H1 (cell line): ENCODE results near the gene NOTCH2. TPM values are rescaled to one million over a fixed set of nuclear protein-coding genes. Genes with fewer than 3 reads are reported as not detected.

Source experiments
- CTCF ChIA-PET: fragments of 300-600 bp; sonication (Branson Sonifier 250); formaldehyde crosslinking; loops from one replicate; lab custom pipeline; 2021; ENCODE audit not compliant: partially characterized antibody; lab: Charles Lee
- POLR2A ChIA-PET: fragments of 300-600 bp; sonication (Branson Sonifier 250); formaldehyde crosslinking; loops from one replicate; lab custom pipeline; 2021; ENCODE audit warnings: inconsistent platforms; ENCODE audit not compliant: partially characterized antibody; lab: Charles Lee
- DNase-seq, 2 experiments: peaks; one replicate each; pipeline versions ENCODE4 v3.0.0 to v3.0.0-alpha.2; 2010 to 2022; ENCODE audit warnings: low spot score in 2 of 2, low read depth in 1 of 2, mixed read lengths in 1 of 2
- FAIRE-seq: peaks from 2 replicates; lab custom pipeline; 2011; peaks lifted over from hg19 to GRCh38; lab: Jason Lieb, UNC
- H2AFZ ChIP-seq: 2 replicates; pipeline ENCODE4 v1.8.1; 2012; ENCODE audit warnings: low read length, inconsistent platforms
- H2AK5ac ChIP-seq: 2 replicates; pipeline ENCODE4 v1.6.1; 2013; ENCODE audit warnings: low read depth, low read length
- H2BK120ac ChIP-seq: replicated peaks from 2 replicates; pipeline ENCODE3; 2013; ENCODE audit warnings: low read depth, low read length, inconsistent platforms
- H2BK12ac ChIP-seq: 2 replicates; pipeline ENCODE4 v1.6.1; 2013; ENCODE audit warnings: low read depth, low read length
- H2BK15ac ChIP-seq: 2 replicates; pipeline ENCODE4 v1.6.1; 2013; ENCODE audit warnings: low read length
- H2BK20ac ChIP-seq: 2 replicates; pipeline ENCODE4 v1.6.1; 2013; ENCODE audit warnings: low read length
- H2BK5ac ChIP-seq: 2 replicates; pipeline ENCODE4 v1.6.1; 2013; ENCODE audit warnings: low read depth, low read length
- H3K14ac ChIP-seq: 2 replicates; pipeline ENCODE4 v1.6.1; 2013; ENCODE audit warnings: inconsistent platforms; ENCODE audit not compliant: insufficient read length
- H3K18ac ChIP-seq: 2 replicates; pipeline ENCODE4 v1.6.1; 2013; ENCODE audit warnings: low read length; ENCODE audit errors: extremely low read depth
- H3K23ac ChIP-seq: 2 replicates; pipeline ENCODE4 v1.6.1; 2013; ENCODE audit warnings: inconsistent platforms; ENCODE audit not compliant: insufficient read length
- H3K23me2 ChIP-seq: 2 replicates; pipeline ENCODE4 v1.6.1; 2013; ENCODE audit warnings: low read depth, low read length
- H3K27ac ChIP-seq: 2 replicates; pipeline ENCODE4 v1.6.1; 2011; ENCODE audit warnings: low read depth, low read length, inconsistent platforms
- H3K27me3 ChIP-seq, 4 experiments: replicated peaks in 1 of 4; 1 replicate in 1 of 4; 2 replicates in 3 of 4; pipeline versions ENCODE4 v1.6.1 to v1.8.1; 2011 to 2013; ENCODE audit warnings: low read length in 3 of 4, mild to moderate bottlenecking in 3 of 4, inconsistent platforms in 2 of 4, mixed read lengths in 2 of 4, moderate library complexity in 1 of 4; ENCODE audit not compliant: control insufficient read depth in 3 of 4, insufficient read depth in 3 of 4; ENCODE audit errors: extremely low read depth in 1 of 4
- H3K36me3 ChIP-seq, 4 experiments: 2 replicates each; pipeline versions ENCODE4 v1.6.1 to v1.8.1; 2011 to 2013; ENCODE audit warnings: mild to moderate bottlenecking in 4 of 4, low read length in 3 of 4, moderate library complexity in 2 of 4, control low read depth in 1 of 4, inconsistent platforms in 1 of 4; ENCODE audit not compliant: insufficient read depth in 4 of 4, control insufficient read depth in 2 of 4
- H3K4ac ChIP-seq: replicated peaks from 2 replicates; pipeline ENCODE3; 2013; ENCODE audit warnings: low read length, low read depth, mixed read lengths, inconsistent platforms; ENCODE audit not compliant: insufficient read length
- H3K4me1 ChIP-seq, 4 experiments: replicated peaks in 1 of 4; 1 replicate in 1 of 4; 2 replicates in 3 of 4; pipeline versions ENCODE4 v1.6.1 to v1.8.1; 2011 to 2013; ENCODE audit warnings: low read length in 3 of 4, inconsistent platforms in 2 of 4, mixed read lengths in 1 of 4; ENCODE audit not compliant: insufficient read depth in 4 of 4, control insufficient read depth in 3 of 4
- H3K4me2 ChIP-seq, 2 experiments: 2 replicates each; pipeline versions ENCODE4 v1.6.1 to v1.8.1; 2011 to 2013; ENCODE audit warnings: low read depth in 2 of 2, low read length in 2 of 2, control low read depth in 1 of 2, inconsistent platforms in 1 of 2, mild to moderate bottlenecking in 1 of 2; ENCODE audit not compliant: insufficient read depth in 1 of 2
- H3K4me3 ChIP-seq, 4 experiments: fragments of 200-600, 300-600 bp in 1 of 4; sonication (generic), shearing (Covaris generic), sonication (Bioruptor Twin) in 1 of 4; 2 replicates each; pipeline versions ENCODE4 v1.5.1 to v1.8.1; 2011 to 2016; ENCODE audit warnings: low read length in 4 of 4, low read depth in 3 of 4, control low read depth in 2 of 4, inconsistent platforms in 2 of 4, mild to moderate bottlenecking in 2 of 4, mixed read lengths in 1 of 4, moderate library complexity in 1 of 4; ENCODE audit not compliant: insufficient read depth in 2 of 4; ENCODE audit errors: extremely low read depth in 1 of 4
- H3K56ac ChIP-seq: replicated peaks from 2 replicates; pipeline ENCODE3; 2013; ENCODE audit warnings: low read depth, mild to moderate bottlenecking, mixed read lengths, low read length, inconsistent platforms; ENCODE audit not compliant: insufficient read length
- H3K79me1 ChIP-seq: 2 replicates; pipeline ENCODE4 v1.6.1; 2013; ENCODE audit warnings: low read depth, low read length, control low read depth
- H3K79me2 ChIP-seq, 2 experiments: 2 replicates each; pipeline versions ENCODE4 v1.6.1 to v1.8.1; 2012 to 2013; ENCODE audit warnings: low read length in 2 of 2, mild to moderate bottlenecking in 2 of 2, inconsistent platforms in 1 of 2; ENCODE audit not compliant: insufficient read depth in 2 of 2, control insufficient read depth in 1 of 2
- H3K9ac ChIP-seq, 4 experiments: replicated peaks in 1 of 4; 1 replicate in 1 of 4; 2 replicates in 3 of 4; pipeline versions ENCODE4 v1.6.1 to v1.8.1; 2011 to 2013; ENCODE audit warnings: low read depth in 3 of 4, low read length in 3 of 4, control low read depth in 2 of 4, mild to moderate bottlenecking in 2 of 4, moderate library complexity in 2 of 4, inconsistent platforms in 1 of 4; ENCODE audit errors: extremely low read depth in 1 of 4
- H3K9me3 ChIP-seq, 2 experiments: 2 replicates each; pipeline versions ENCODE4 v1.6.1 to v1.8.1; 2012 to 2013; ENCODE audit warnings: mild to moderate bottlenecking in 2 of 2, moderate library complexity in 2 of 2, control low read depth in 1 of 2, inconsistent platforms in 1 of 2, low read depth in 1 of 2, low read length in 1 of 2, mixed read lengths in 1 of 2; ENCODE audit not compliant: insufficient read depth in 2 of 2
- H4K20me1 ChIP-seq, 2 experiments: replicated peaks in 1 of 2; 2 replicates each; pipeline versions ENCODE3 to v1.8.1; 2011 to 2013; ENCODE audit warnings: inconsistent platforms in 2 of 2, low read length in 2 of 2, mild to moderate bottlenecking in 1 of 2; ENCODE audit not compliant: insufficient read depth in 2 of 2, control insufficient read depth in 1 of 2
- H4K5ac ChIP-seq: 2 replicates; pipeline ENCODE4 v1.6.1; 2013; ENCODE audit warnings: low read length, low read depth, mixed read lengths, inconsistent platforms; ENCODE audit not compliant: insufficient read length
- H4K8ac ChIP-seq: 2 replicates; pipeline ENCODE4 v1.8.0; 2013; ENCODE audit warnings: mild to moderate bottlenecking, moderate library complexity, low read length, inconsistent platforms; ENCODE audit not compliant: insufficient read depth; ENCODE audit errors: extremely low read depth
- H4K91ac ChIP-seq: replicated peaks from 2 replicates; pipeline ENCODE3; 2013; ENCODE audit warnings: low read length, mixed read lengths, inconsistent platforms; ENCODE audit not compliant: insufficient read length
- TBP ChIP-seq: IDR thresholded peaks from 2 replicates; pipeline ENCODE4 v1.6.1; 2011; ENCODE audit warnings: low read depth, low read length, improper control_type of control experiment
- WGBS, 2 experiments: shearing (Covaris generic) in 1 of 2; methylation state at CpG; one replicate each; pipeline versions ENCODE4 v1.1.6 to v1.1.7; 2013 to 2015; ENCODE audit warnings: low lambda C conversion rate in 2 of 2, mixed read lengths in 2 of 2, inconsistent platforms in 1 of 2, low coverage in 1 of 2, missing lambda C conversion rate in 1 of 2; ENCODE audit not compliant: insufficient replicate concordance in 2 of 2, insufficient coverage in 1 of 2, insufficient read length in 1 of 2; ENCODE audit errors: extremely low coverage in 1 of 2, missing lambda C conversion rate in 1 of 2; 5-methylcytosine and 5-hydroxymethylcytosine counted together
- polyA plus RNA-seq, 7 experiments: library from polyadenylated mRNA; depleted of rRNA in 3 of 7; stranded (reverse) in 5 of 7; unstranded in 2 of 7; fragments of >200 nt in 5 of 7; fragments of 200-250 nt in 2 of 7; gene quantifications; 1 replicate in 5 of 7; 2 replicates in 1 of 7; 4 replicates in 1 of 7; pipeline versions ENCODE4 v1.2.1 to v1.2.3, GENCODE V29; 2011 to 2013; ENCODE audit warnings: missing spikeins in 2 of 7, mixed read lengths in 2 of 7
- total RNA-seq: library from RNA; stranded (reverse); fragmentation: NEBNext Ultra II Directional; extraction: Animal tissue kit (Norgen Biotek cat#: 25700); gene quantifications from 2 replicates; pipeline ENCODE4 v1.2.1, GENCODE V29; 2021

The NOTCH2 gene
- total and polyA plus RNA-seq, 2 of the 8 experiments (the other 6 are each of a cell fraction or from before 2014, with no cell fraction given), result 17.7 to 63.0 TPM

GRCh38 chr1:119865627-119866026, 203.8 kb downstream of the NOTCH2 start:
- H3K18ac ChIP-seq, result no peak overlapping the region
- TF ChIP-seq TBP, result no peak
- TF ChIP-seq, all 59 proteins: peak for 0
- Histone ChIP-seq H4K5ac (no peak overlapping the region), H2BK20ac (no peak overlapping the region), H3K23me2 (no peaks in the 10 kb centered on the region), H2BK12ac (no peak overlapping the region), H3K23ac (no peak overlapping the region), H3K4me3 (no peak overlapping the region), H3K4me1 (no peaks in the 10 kb centered on the region), H2AK5ac (no peak overlapping the region), H2BK15ac (no peak overlapping the region), H2BK120ac (no peak overlapping the region), H3K79me2 (no peaks in the 10 kb centered on the region), H4K8ac (no peak overlapping the region), H3K4me2 (no peak overlapping the region), H3K9ac (no peak overlapping the region), H4K20me1 (no peaks in the 10 kb centered on the region), H3K14ac (no peak overlapping the region), H3K27ac (no peak overlapping the region), H3K4ac (no peak overlapping the region), H3K9me3 (no peaks in the 10 kb centered on the region), H3K56ac (no peak overlapping the region), H2AFZ (no peak overlapping the region), H3K27me3 (no peaks in the 10 kb centered on the region), H3K36me3 (no peaks in the 10 kb centered on the region), H4K91ac (no peak overlapping the region), H2BK5ac (no peak overlapping the region), H3K79me1 (no peaks in the 10 kb centered on the region)
- no peak for DNase-seq
- no peak for FAIRE-seq
- CTCF ChIA-PET, result interaction anchor here (2.2 kb wide), 1 partner anchor 22 kb away, joined by 9 read pairs; no protein-coding TSS in a partner anchor
- POLR2A ChIA-PET, result no interaction called here
- WGBS, 2 experiments, result 88% methylated on average over 4 of the region's 4 CpGs; no CpG with 5 or more reads in 1 of the 2 experiments
